Osteocyte (in vitro differentiated cells): ENCODE measurements around the gene CCDC63. TPM values are rescaled to one million over a fixed set of nuclear protein-coding genes. Genes with fewer than 3 reads are reported as not detected.
"Not testable (repeated sequence)": the region's sequence is repeated elsewhere in the genome, so short reads cannot be mapped to it uniquely, and the experiment has no call there.

ENCODE experiments used
- DNase-seq: peaks from one replicate; pipeline ENCODE4 v3.0.0; 2021; ENCODE audit warnings: mixed read lengths; ENCODE audit not compliant: unreplicated experiment; ENCODE audit errors: extremely low spot score
- H3K27ac Mint-ChIP-seq: one replicate; pipeline ENCODE4 v1.8.0; 2021; ENCODE audit warnings: mild to moderate bottlenecking, mixed read lengths; ENCODE audit not compliant: unreplicated experiment
- H3K27me3 Mint-ChIP-seq: one replicate; pipeline ENCODE4 v1.8.0; 2021; ENCODE audit warnings: mixed read lengths; ENCODE audit not compliant: unreplicated experiment
- H3K36me3 Mint-ChIP-seq: one replicate; pipeline ENCODE4 v1.8.0; 2021; ENCODE audit warnings: mixed read lengths; ENCODE audit not compliant: unreplicated experiment
- H3K4me1 Mint-ChIP-seq: one replicate; pipeline ENCODE4 v1.8.0; 2021; ENCODE audit warnings: mixed read lengths; ENCODE audit not compliant: unreplicated experiment
- H3K4me3 Mint-ChIP-seq: one replicate; pipeline ENCODE4 v1.8.0; 2021; ENCODE audit warnings: mild to moderate bottlenecking, moderate library complexity, mixed read lengths; ENCODE audit not compliant: unreplicated experiment
- H3K9me3 Mint-ChIP-seq: one replicate; pipeline ENCODE4 v1.8.0; 2021; ENCODE audit warnings: mixed read lengths; ENCODE audit not compliant: unreplicated experiment
- total RNA-seq: library from RNA; stranded (reverse); gene quantifications from 2 replicates; pipeline ENCODE4 v1.2.1, GENCODE V29; 2021
- TF ChIP-seq, protein P1 (sequence below): fragments of 200-600 bp; sonication (generic); IDR thresholded peaks from 2 replicates; pipeline ENCODE4 v1.5.0; 2021; ENCODE audit warnings: antibody characterized with exemption, mild to moderate bottlenecking, moderate library complexity

CCDC63 gene
- total RNA-seq, 1 donor from 2014 or later = not detected

DNA sequence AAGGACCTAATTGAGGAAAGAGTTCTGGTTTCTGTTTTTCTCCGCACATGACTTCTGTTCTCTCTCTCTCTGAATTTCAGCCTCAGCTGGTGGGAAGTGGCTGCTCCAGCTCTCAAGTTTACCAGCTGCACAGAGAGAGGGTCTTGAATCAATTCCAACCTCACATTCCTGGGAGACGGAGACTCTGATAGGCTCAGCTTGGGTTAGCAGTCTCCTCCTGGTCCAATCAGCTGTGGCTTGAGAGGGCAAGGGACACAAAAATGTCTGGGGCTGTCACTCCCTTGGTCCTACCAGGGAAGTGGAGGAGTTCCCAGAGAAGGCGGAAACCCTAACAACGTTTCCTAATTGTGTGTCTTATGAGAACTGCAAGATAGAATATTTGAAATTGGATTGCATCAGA, 7.0 kb downstream of the CCDC63 start:
- Mint-ChIP-seq H3K4me3 (no peak overlapping the region), H3K27me3 (peaks cover 23% of the 10 kb centered on the region), H3K36me3 (no peaks in the 10 kb centered on the region), H3K4me1 (no peaks in the 10 kb centered on the region), H3K27ac (no peak overlapping the region), H3K9me3 (no peaks in the 10 kb centered on the region)
- no peak for DNase-seq
- TF ChIP-seq, protein P1, sequence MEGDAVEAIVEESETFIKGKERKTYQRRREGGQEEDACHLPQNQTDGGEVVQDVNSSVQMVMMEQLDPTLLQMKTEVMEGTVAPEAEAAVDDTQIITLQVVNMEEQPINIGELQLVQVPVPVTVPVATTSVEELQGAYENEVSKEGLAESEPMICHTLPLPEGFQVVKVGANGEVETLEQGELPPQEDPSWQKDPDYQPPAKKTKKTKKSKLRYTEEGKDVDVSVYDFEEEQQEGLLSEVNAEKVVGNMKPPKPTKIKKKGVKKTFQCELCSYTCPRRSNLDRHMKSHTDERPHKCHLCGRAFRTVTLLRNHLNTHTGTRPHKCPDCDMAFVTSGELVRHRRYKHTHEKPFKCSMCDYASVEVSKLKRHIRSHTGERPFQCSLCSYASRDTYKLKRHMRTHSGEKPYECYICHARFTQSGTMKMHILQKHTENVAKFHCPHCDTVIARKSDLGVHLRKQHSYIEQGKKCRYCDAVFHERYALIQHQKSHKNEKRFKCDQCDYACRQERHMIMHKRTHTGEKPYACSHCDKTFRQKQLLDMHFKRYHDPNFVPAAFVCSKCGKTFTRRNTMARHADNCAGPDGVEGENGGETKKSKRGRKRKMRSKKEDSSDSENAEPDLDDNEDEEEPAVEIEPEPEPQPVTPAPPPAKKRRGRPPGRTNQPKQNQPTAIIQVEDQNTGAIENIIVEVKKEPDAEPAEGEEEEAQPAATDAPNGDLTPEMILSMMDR = no peak

DNA sequence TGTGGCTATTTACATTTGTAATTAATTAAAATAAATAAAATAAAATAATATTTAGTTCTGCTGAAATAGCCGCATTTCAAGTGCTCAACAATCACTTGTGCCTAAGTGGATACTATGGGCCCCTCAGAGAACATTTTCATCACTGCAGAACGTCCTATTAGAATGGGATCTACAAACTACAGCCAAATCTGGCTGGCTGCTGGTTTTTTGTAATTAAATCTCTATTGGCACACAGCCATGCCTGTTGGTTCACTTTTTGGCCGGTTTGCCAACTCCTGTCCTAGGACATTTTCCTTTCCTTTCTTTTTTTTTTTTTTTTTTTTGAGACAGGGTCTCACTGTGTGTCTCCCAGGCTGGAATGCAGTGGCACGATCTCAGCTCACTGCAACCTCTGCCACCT, 9.8 kb downstream of the CCDC63 start:
- Mint-ChIP-seq H3K4me1 (no peaks in the 10 kb centered on the region), H3K4me3 (no peak overlapping the region)
- TF ChIP-seq, protein P1 = no peak

DNA sequence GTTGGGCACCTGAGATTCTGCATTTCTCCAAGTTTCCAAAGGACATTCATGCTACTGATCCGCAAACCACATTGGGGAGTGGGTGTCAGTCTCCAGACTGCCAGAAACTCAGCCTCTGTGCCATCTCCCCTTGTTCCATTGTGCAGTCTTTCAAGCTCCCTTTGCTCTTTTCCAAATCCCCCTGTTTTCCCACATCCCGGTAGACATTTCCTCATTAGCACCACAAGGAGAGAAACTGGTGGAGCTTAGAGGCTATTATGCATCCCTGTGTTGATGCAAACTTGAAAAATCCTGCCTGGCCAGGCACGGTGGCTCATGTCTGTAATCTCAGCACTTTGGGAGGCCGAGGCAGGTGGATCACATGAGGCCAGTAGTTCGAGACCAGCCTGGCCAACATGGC, 10.7 kb downstream of the CCDC63 start:
- Mint-ChIP-seq H3K36me3 (no peaks in the 10 kb centered on the region), H3K9me3 (no peaks in the 10 kb centered on the region), H3K27ac (no peak overlapping the region), H3K4me1 (no peaks in the 10 kb centered on the region), H3K4me3 (no peak overlapping the region), H3K27me3 (peaks cover 21% of the 10 kb centered on the region)
- no peak for DNase-seq
- TF ChIP-seq, protein P1 = no peak

More for the DNA sequence above, 9.8 kb downstream of the CCDC63 start:
- Mint-ChIP-seq H3K27me3 (peaks cover 18% of the 10 kb centered on the region), H3K9me3 (no peaks in the 10 kb centered on the region), H3K27ac (no peak overlapping the region), H3K36me3 (no peaks in the 10 kb centered on the region)
- DNase-seq = no peak

DNA sequence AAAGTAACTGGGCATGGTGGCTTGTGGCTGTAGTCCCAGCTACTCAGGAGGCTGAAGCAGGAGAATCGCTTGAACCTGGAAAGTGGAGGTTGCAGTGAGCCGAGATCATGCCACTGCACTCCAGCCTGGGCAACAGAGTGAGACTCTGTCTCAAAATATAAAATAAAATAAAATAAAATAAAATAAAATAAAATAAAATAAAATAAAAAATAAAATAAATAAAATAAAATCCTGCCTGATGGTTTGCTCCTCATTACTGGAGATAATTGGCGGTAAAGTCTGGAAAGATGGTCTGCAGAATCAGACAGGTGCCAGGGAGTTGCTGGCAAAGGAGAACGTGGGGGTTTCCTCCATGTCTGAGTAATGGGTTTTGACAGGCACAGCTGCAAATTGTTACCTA, 11.2 kb downstream of the CCDC63 start:
- not testable (repeated sequence) for H3K4me3 Mint-ChIP-seq, H3K9me3 Mint-ChIP-seq, H3K4me1 Mint-ChIP-seq, H3K27ac Mint-ChIP-seq, H3K36me3 Mint-ChIP-seq, DNase-seq
- peaks cover 17% of the 10 kb centered on the region for H3K27me3 Mint-ChIP-seq

DNA sequence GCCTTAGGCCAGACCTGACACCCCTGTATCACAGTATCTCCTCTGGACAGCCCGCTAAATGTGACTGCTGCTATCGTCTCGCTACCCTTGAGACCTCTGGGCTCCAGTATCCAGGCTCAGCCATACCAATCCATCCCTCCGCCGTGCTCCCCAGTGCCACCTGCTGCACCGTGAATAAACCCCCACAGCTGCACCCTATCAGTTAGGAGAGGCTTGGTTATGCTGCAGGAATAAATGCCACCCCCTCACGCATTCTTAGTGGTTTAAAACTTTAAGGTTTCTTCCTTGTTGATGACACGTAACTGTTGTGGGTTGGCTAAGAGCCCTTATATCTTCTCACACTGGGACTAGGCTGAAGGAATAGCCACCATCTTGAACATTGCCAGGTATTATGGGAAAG, 12.1 kb downstream of the CCDC63 start:
- Mint-ChIP-seq H3K27ac (no peak overlapping the region), H3K9me3 (no peaks in the 10 kb centered on the region), H3K36me3 (no peaks in the 10 kb centered on the region), H3K4me3 (no peak overlapping the region), H3K4me1 (no peaks in the 10 kb centered on the region), H3K27me3 (peaks cover 9% of the 10 kb centered on the region)
- DNase-seq = no peak
- TF ChIP-seq, protein P1 = no peak

DNA sequence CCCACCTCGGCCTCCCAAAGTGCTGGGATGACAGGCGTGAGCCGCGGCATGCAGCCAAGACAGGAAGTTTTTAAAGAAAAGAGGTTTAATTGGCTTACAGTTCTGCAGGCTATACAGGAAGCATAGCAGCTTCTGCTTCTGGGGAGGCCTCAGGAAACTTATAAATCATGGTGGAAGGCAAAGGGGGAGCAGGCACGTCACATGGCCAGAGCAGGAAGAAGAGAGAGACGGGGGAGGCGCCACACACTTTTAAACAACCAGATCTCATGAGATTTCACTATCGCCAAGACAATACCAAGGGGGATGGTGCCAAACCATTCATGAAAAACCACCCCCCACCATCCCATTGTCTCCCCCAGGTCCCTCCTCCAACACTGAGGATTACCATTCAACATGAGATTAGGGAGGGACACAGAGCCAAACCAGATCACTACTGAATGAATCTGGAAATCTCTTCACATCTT, 14.1 kb downstream of the CCDC63 start:
- Mint-ChIP-seq H3K4me3 (no peak overlapping the region), H3K36me3 (no peaks in the 10 kb centered on the region), H3K27ac (no peak overlapping the region), H3K4me1 (no peaks in the 10 kb centered on the region), H3K9me3 (no peaks in the 10 kb centered on the region), H3K27me3 (peaks cover 14% of the 10 kb centered on the region)
- no peak for DNase-seq
- TF ChIP-seq, protein P1 = no peak
